Tibial nerve (tissue), 4 donors: ENCODE measurements around the gene ARMC7. TPM values are rescaled to one million over a fixed set of nuclear protein-coding genes. Genes with fewer than 3 reads are reported as not detected.

Experiments
- DNase-seq, 2 donors: peaks; one replicate each; pipeline ENCODE4 v3.0.0-alpha.2; 2019; ENCODE audit warnings: low spot score in 2 of 2
- H3K27ac ChIP-seq, 4 donors: fragments of 200-600 bp; sonication (generic) in 3 of 4; one replicate each; pipeline ENCODE4 v1.5.1; 2017 to 2019; ENCODE audit warnings: mild to moderate bottlenecking in 1 of 4
- H3K27me3 ChIP-seq, 2 donors: fragments of 200-600 bp; sonication (generic) in 1 of 2; one replicate each; pipeline versions ENCODE4 v1.5.1 to v1.6.0; 2017 to 2019
- H3K36me3 ChIP-seq, 3 donors: fragments of 200-600 bp; sonication (generic); one replicate each; pipeline ENCODE4 v1.5.1; 2018 to 2019
- H3K4me1 ChIP-seq, 4 donors: fragments of 200-600 bp; sonication (generic) in 3 of 4; one replicate each; pipeline ENCODE4 v1.5.1; 2017 to 2019
- H3K4me3 ChIP-seq, 4 donors: fragments of 200-600 bp; sonication (generic) in 3 of 4; one replicate each; pipeline ENCODE4 v1.5.1; 2017 to 2019; ENCODE audit warnings: mild to moderate bottlenecking in 1 of 4, moderate library complexity in 1 of 4
- H3K9me3 ChIP-seq, 4 donors: fragments of 200-600 bp; sonication (generic) in 3 of 4; one replicate each; pipeline ENCODE4 v1.5.1; 2017 to 2019
- EP300 ChIP-seq, 2 donors: sonication (generic); formaldehyde crosslinking; IDR thresholded peaks; one replicate each; pipeline ENCODE4 v1.6.1; 2017; ENCODE audit warnings: antibody characterized with exemption in 2 of 2, mild to moderate bottlenecking in 1 of 2
- POLR2A ChIP-seq, 2 donors: fragments of 450-650 bp; IDR thresholded peaks; one replicate each; pipeline ENCODE4 v1.6.1; 2017; ENCODE audit warnings: antibody characterized with exemption in 2 of 2, mild to moderate bottlenecking in 2 of 2, moderate library complexity in 2 of 2
- WGBS, 2 donors: methylation state at CpG; one replicate each; pipeline ENCODE4 v1.1.5; 2018; 5-methylcytosine and 5-hydroxymethylcytosine counted together
- total RNA-seq, 4 donors: library from RNA; depleted of rRNA; stranded (reverse); fragments of >200 nt; gene quantifications; one replicate each; pipeline ENCODE4 v1.1.0, GENCODE V29; 2016
- TF ChIP-seq, protein P1 (sequence below), 5 experiments: fragments of 200-600 bp in 3 of 5; fragments of 450-650 bp in 2 of 5; sonication (generic) in 3 of 5; IDR thresholded peaks; one replicate each; pipeline ENCODE4 v1.5.1; 2016 to 2019; ENCODE audit warnings: antibody characterized with exemption in 5 of 5, mild to moderate bottlenecking in 3 of 5, moderate library complexity in 2 of 5

The ARMC7 gene
- total RNA-seq, 4 donors from 2014 or later: 4.2 to 12.0 (median 8.3) TPM

DNA sequence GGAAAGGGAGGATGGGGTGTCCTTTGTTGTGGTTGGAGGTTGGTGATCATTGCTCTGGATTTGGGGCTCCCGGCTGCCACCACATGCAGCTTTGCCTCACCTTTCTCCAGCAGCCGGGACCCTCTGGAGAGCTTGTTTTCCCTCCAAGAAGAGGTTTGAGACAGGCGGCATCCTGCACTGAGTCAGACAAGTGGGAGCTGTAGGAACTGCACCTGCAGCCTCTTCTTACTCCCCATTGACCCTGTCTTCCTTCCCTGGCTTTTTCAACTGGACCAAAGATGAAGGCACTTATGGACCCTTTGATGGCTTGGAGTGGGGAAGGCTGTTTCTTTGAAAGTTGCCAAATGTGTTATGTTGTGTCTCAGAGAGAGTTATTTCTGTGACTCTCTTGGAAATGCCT lies 46.1 kb upstream of the ARMC7 start:
- Histone ChIP-seq H3K4me3 (no peak overlapping the region), H3K27me3 (no peaks in the 10 kb centered on the region), H3K9me3 (no peaks in the 10 kb centered on the region), H3K27ac (no peak overlapping the region), H3K4me1 (peaks cover 0 to 16% (median 5%) of the 10 kb centered on the region in 4 donors), H3K36me3 (peaks cover 0 to 67% (median 16%) of the 10 kb centered on the region in 3 donors)
- DNase-seq: no peak
- whole genome bisulfite sequencing, 2 donors: 87 to 90% methylated on average over 3 of the region's 3 CpGs
- TF ChIP-seq, protein P1, sequence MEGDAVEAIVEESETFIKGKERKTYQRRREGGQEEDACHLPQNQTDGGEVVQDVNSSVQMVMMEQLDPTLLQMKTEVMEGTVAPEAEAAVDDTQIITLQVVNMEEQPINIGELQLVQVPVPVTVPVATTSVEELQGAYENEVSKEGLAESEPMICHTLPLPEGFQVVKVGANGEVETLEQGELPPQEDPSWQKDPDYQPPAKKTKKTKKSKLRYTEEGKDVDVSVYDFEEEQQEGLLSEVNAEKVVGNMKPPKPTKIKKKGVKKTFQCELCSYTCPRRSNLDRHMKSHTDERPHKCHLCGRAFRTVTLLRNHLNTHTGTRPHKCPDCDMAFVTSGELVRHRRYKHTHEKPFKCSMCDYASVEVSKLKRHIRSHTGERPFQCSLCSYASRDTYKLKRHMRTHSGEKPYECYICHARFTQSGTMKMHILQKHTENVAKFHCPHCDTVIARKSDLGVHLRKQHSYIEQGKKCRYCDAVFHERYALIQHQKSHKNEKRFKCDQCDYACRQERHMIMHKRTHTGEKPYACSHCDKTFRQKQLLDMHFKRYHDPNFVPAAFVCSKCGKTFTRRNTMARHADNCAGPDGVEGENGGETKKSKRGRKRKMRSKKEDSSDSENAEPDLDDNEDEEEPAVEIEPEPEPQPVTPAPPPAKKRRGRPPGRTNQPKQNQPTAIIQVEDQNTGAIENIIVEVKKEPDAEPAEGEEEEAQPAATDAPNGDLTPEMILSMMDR (IDR thresholded peaks at IDR 0.05): no peak
- TF ChIP-seq EP300 (IDR thresholded peaks at IDR 0.05): no peak
- TF ChIP-seq POLR2A (IDR thresholded peaks at IDR 0.05): no peak

DNA sequence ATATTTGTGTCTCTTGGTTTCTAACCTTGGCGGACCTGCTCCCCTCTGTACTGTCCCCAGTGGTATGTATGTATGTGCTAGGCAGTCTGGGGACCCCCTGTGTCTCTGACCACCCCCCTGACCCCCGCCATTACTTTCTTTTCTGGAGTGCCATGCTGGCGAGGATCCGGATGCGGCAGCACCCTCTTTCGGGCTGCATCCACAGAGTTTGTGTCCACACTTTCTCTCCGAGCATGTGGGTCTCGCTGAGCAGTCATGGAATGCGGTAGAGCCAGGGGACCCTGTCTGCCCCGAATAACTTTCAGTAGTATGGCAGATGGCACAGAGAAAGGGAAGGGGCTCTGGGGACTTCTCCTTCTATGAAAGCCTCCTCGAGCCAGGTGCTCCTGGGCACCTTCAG lies 45.7 kb upstream of the ARMC7 start:
- no peaks in the 10 kb centered on the region for H3K9me3 ChIP-seq
- H3K27me3 ChIP-seq: no peaks in the 10 kb centered on the region
- TF ChIP-seq, protein P1 (IDR thresholded peaks at IDR 0.05): no peak
- no peak for TF ChIP-seq POLR2A (IDR thresholded peaks at IDR 0.05)
- no peak for TF ChIP-seq EP300 (IDR thresholded peaks at IDR 0.05)
- H3K27ac ChIP-seq: no peak overlapping the region
- H3K36me3 ChIP-seq: peaks cover 0 to 67% (median 16%) of the 10 kb centered on the region in 3 donors
- no peak overlapping the region for H3K4me3 ChIP-seq
- WGBS, 2 donors: 89 to 92% methylated on average over 11 of the region's 11 CpGs
- DNase-seq: no peak
- H3K4me1 ChIP-seq: peaks cover 0 to 16% (median 5%) of the 10 kb centered on the region in 4 donors

DNA sequence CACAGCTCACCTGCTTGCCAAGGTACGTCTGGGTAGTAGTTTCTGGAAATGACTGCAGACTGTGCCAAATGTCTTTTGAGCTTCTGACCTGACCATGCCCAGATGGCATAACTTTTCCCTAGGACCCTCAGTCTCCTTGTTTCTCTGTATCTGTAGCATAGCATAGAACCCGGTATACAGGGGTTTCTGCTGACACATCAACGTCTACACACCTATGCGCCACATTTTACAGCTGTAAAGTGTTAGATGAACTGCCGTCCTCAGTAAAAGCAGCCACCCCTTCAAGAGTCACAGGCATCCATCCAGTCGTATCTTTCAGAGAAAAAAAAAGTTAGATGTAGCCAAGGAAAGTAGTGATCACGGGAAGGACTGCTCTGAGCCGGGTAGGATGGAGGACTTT lies 45.3 kb upstream of the ARMC7 start:
- Histone ChIP-seq H3K27me3 (no peaks in the 10 kb centered on the region), H3K4me1 (peaks cover 0 to 13% (median 5%) of the 10 kb centered on the region in 4 donors), H3K9me3 (no peaks in the 10 kb centered on the region), H3K4me3 (no peak overlapping the region), H3K27ac (no peak overlapping the region), H3K36me3 (peaks cover 0 to 65% (median 16%) of the 10 kb centered on the region in 3 donors)
- no peak for DNase-seq
- TF ChIP-seq POLR2A (IDR thresholded peaks at IDR 0.05): no peak
- no peak for TF ChIP-seq EP300 (IDR thresholded peaks at IDR 0.05)
- TF ChIP-seq, protein P1 (IDR thresholded peaks at IDR 0.05): no peak
- WGBS, 2 donors: 86% methylated on average over 8 of the region's 8 CpGs

DNA sequence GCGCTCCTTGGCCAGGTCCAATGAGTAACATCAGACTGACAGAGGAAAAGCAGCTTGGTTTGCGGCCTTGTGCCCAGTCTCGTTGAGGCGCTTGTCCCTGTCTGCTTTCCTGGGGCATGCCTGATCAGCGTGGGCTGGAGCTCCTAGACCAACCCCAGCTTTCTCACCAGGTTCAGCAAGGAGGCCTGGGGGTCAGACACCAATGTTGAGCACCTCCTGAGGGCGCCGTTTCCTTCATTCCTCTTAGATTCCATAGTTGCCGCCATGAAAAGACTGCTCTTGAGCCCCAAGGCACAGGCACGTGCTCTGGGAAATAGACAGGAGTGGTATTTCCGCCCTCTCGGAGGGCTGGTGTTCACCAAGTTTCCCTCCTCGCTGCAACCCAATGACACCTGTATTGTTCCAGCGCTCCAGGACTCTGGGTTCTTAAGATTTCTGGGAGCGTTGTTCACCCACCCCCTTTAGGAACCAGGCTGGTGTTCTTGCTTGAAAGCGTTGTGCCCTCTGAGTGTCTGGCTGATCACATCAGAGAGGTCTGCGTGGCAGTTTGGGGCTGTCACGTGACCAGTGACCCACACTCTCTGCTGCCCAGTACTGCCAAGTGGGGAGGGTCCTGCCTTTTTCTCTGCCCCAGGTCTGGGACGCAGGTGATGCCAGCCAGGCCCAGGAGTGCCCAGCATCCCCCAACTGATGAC lies 44.8 kb upstream of the ARMC7 start:
- Histone ChIP-seq H3K27me3 (no peaks in the 10 kb centered on the region), H3K27ac (no peak overlapping the region), H3K36me3 (peaks cover 0 to 60% (median 16%) of the 10 kb centered on the region in 3 donors), H3K4me3 (no peak overlapping the region), H3K4me1 (peaks cover 0 to 8% (median 5%) of the 10 kb centered on the region in 4 donors), H3K9me3 (no peaks in the 10 kb centered on the region)
- TF ChIP-seq POLR2A (IDR thresholded peaks at IDR 0.05) (no peak), EP300 (IDR thresholded peaks at IDR 0.05) (no peak)
- TF ChIP-seq, protein P1 (IDR thresholded peaks at IDR 0.05): no peak
- WGBS, 2 donors: 89 to 93% methylated on average over 16 to 18 of the region's 18 CpGs
- DNase-seq: no peak

DNA sequence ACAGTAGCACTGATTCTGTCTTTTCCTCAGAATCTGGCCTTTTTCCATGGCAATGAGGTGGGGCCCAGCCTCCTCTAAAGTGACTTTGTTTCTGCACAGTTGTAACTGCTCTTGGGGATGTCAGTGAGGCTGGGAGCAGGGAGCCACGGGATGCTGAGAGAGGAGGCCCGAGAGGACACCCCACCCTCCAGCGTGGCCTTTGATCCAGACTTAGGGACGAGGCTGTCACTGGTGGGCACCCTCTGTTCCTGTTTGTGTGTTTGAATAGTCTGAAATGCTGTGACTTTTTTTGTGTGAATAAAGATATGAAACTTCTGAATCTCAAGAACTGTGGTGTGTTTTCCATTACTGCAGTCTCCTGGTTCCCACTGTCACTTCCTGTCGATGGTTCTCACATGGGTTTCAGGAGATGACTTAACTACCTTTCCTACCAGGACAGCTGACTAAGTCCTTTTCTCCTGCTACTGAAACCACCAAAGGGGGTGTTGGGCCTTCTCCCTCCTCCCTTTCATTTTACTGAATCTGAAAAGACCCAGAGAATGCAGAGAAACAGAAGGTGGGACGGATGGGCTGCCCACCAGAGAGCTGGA lies 44.1 kb upstream of the ARMC7 start:
- WGBS, 2 donors: 74 to 76% methylated on average over 6 of the region's 6 CpGs
- DNase-seq: no peak
- Histone ChIP-seq H3K27me3 (no peaks in the 10 kb centered on the region), H3K9me3 (no peaks in the 10 kb centered on the region), H3K4me1 (peaks cover 0 to 1% (median under 1%) of the 10 kb centered on the region in 4 donors), H3K4me3 (no peak overlapping the region), H3K27ac (no peak overlapping the region), H3K36me3 (peaks cover 0 to 53% (median 16%) of the 10 kb centered on the region in 3 donors)
- TF ChIP-seq EP300 (IDR thresholded peaks at IDR 0.05) (no peak), POLR2A (IDR thresholded peaks at IDR 0.05) (no peak)
- TF ChIP-seq, protein P1 (IDR thresholded peaks at IDR 0.05): no peak
